Type B pancreatic cell (in vitro differentiated cells): ENCODE results near the gene KRTAP6-1. TPM values are rescaled to one million over a fixed set of nuclear protein-coding genes. Genes with fewer than 3 reads are reported as not detected.

ENCODE experiments used
- DNase-seq: peaks from one replicate; pipeline ENCODE4 v3.0.0; 2021; ENCODE audit warnings: mixed read lengths; ENCODE audit not compliant: unreplicated experiment; ENCODE audit errors: extremely low spot score
- H3K27ac Mint-ChIP-seq: 2 replicates; pipeline ENCODE4 v1.8.0; 2021; ENCODE audit warnings: mild to moderate bottlenecking, mixed read lengths
- H3K27me3 Mint-ChIP-seq: 2 replicates; pipeline ENCODE4 v1.8.0; 2021; ENCODE audit warnings: mixed read lengths
- H3K36me3 Mint-ChIP-seq: 2 replicates; pipeline ENCODE4 v1.8.0; 2021; ENCODE audit warnings: mixed read lengths
- H3K4me1 Mint-ChIP-seq: one replicate; pipeline ENCODE4 v1.8.0; 2021; ENCODE audit warnings: mixed read lengths; ENCODE audit not compliant: unreplicated experiment
- H3K4me3 Mint-ChIP-seq: 2 replicates; pipeline ENCODE4 v1.8.0; 2021; ENCODE audit warnings: mild to moderate bottlenecking, mixed read lengths
- H3K9me3 Mint-ChIP-seq: 2 replicates; pipeline ENCODE4 v1.8.0; 2021; ENCODE audit warnings: mixed read lengths
- total RNA-seq: library from RNA; stranded (reverse); gene quantifications from 2 replicates; pipeline ENCODE4 v1.2.1, GENCODE V29; 2021; ENCODE audit warnings: low replicate concordance
- TF ChIP-seq, protein P1 (sequence below): fragments of 200-600 bp; sonication (generic); conservative IDR thresholded peaks from 2 replicates; pipeline ENCODE4 v1.5.0; 2021; ENCODE audit warnings: antibody characterized with exemption, mild to moderate bottlenecking

The KRTAP6-1 gene
- total RNA-seq, 1 donor from 2014 or later: not detected

- no peaks in the 10 kb centered on the region for H3K4me1 Mint-ChIP-seq
- H3K9me3 Mint-ChIP-seq: no peaks in the 10 kb centered on the region
- no peak within 1 kb of the TSS for H3K4me3 Mint-ChIP-seq
- H3K36me3 Mint-ChIP-seq: no peaks in the 10 kb centered on the region
- TF ChIP-seq, protein P1, sequence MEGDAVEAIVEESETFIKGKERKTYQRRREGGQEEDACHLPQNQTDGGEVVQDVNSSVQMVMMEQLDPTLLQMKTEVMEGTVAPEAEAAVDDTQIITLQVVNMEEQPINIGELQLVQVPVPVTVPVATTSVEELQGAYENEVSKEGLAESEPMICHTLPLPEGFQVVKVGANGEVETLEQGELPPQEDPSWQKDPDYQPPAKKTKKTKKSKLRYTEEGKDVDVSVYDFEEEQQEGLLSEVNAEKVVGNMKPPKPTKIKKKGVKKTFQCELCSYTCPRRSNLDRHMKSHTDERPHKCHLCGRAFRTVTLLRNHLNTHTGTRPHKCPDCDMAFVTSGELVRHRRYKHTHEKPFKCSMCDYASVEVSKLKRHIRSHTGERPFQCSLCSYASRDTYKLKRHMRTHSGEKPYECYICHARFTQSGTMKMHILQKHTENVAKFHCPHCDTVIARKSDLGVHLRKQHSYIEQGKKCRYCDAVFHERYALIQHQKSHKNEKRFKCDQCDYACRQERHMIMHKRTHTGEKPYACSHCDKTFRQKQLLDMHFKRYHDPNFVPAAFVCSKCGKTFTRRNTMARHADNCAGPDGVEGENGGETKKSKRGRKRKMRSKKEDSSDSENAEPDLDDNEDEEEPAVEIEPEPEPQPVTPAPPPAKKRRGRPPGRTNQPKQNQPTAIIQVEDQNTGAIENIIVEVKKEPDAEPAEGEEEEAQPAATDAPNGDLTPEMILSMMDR: no peak
- no peak within 1 kb of the TSS for H3K27ac Mint-ChIP-seq
- no peak for DNase-seq
- no peaks in the 10 kb centered on the region for H3K27me3 Mint-ChIP-seq
These were observed 21.2 kb upstream of the KRTAP6-1 start, which contains the start of gene KRTAP20-2 for GRCh38 chr21:30634906-30635305. KRTAP20-2 (plus strand) TSS chr21:30635206; CDS start chr21:30635264, 58 bp downstream.

GRCh38 chr21:30629200-30629599, 15.5 kb upstream of the KRTAP6-1 start:
- TF ChIP-seq, protein P1: no peak
- Mint-ChIP-seq H3K27me3 (no peaks in the 10 kb centered on the region), H3K4me1 (no peaks in the 10 kb centered on the region), H3K4me3 (no peak overlapping the region), H3K27ac (no peak overlapping the region), H3K9me3 (no peaks in the 10 kb centered on the region), H3K36me3 (no peaks in the 10 kb centered on the region)
- no peak for DNase-seq

- Mint-ChIP-seq H3K27ac (no peak overlapping the region), H3K4me1 (no peaks in the 10 kb centered on the region), H3K9me3 (no peaks in the 10 kb centered on the region), H3K27me3 (no peaks in the 10 kb centered on the region), H3K36me3 (no peaks in the 10 kb centered on the region), H3K4me3 (no peak overlapping the region)
- TF ChIP-seq, protein P1: no peak
- no peak for DNase-seq
These were observed 14.4 kb upstream of the KRTAP6-1 start for GRCh38 chr21:30628109-30628508.

- no peak overlapping the region for H3K4me3 Mint-ChIP-seq
- H3K4me1 Mint-ChIP-seq: no peaks in the 10 kb centered on the region
- TF ChIP-seq, protein P1: no peak
- no peaks in the 10 kb centered on the region for H3K36me3 Mint-ChIP-seq
- H3K9me3 Mint-ChIP-seq: no peaks in the 10 kb centered on the region
- no peak for DNase-seq
- no peaks in the 10 kb centered on the region for H3K27me3 Mint-ChIP-seq
- no peak overlapping the region for H3K27ac Mint-ChIP-seq
These were observed 11.9 kb upstream of the KRTAP6-1 start for GRCh38 chr21:30625449-30626165.

DNA sequence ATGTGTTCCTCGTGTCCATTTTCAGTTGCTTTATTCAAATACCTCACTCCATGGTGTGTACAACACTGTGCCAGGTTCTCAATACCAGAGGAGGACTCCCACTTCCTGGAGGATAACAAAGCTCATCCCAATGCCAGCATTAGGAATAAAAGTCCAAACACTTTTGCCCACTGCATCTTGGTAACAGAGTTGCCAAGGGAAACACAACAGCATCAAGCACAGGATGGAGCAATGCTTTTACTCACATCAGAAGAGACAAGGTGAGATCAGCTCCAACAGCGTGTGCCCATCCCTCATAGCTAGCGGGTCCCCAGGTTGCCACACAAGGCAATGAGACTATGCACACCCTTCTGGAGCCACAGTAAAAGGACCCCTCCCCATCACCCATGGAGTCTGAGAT, 9.6 kb upstream of the KRTAP6-1 start:
- no peaks in the 10 kb centered on the region for H3K4me1 Mint-ChIP-seq

More for the DNA sequence above, 9.6 kb upstream of the KRTAP6-1 start:
- no peaks in the 10 kb centered on the region for H3K9me3 Mint-ChIP-seq
- H3K4me3 Mint-ChIP-seq: no peak overlapping the region
- no peak overlapping the region for H3K27ac Mint-ChIP-seq
- H3K27me3 Mint-ChIP-seq: no peaks in the 10 kb centered on the region
- TF ChIP-seq, protein P1: no peak
- no peaks in the 10 kb centered on the region for H3K36me3 Mint-ChIP-seq
- no peak for DNase-seq
